ENCODE data around the gene EXOC3. TPM values are rescaled to one million over a fixed set of nuclear protein-coding genes. Genes with fewer than 3 reads are reported as not detected.

Gene EXOC3
- total RNA-seq, 2 experiments from 2014 or later = 31.0 to 58.2 TPM

GRCh38 chr5:515273-515836 lies 72.4 kb downstream of the EXOC3 start:
- TF ChIP-seq, protein P1, sequence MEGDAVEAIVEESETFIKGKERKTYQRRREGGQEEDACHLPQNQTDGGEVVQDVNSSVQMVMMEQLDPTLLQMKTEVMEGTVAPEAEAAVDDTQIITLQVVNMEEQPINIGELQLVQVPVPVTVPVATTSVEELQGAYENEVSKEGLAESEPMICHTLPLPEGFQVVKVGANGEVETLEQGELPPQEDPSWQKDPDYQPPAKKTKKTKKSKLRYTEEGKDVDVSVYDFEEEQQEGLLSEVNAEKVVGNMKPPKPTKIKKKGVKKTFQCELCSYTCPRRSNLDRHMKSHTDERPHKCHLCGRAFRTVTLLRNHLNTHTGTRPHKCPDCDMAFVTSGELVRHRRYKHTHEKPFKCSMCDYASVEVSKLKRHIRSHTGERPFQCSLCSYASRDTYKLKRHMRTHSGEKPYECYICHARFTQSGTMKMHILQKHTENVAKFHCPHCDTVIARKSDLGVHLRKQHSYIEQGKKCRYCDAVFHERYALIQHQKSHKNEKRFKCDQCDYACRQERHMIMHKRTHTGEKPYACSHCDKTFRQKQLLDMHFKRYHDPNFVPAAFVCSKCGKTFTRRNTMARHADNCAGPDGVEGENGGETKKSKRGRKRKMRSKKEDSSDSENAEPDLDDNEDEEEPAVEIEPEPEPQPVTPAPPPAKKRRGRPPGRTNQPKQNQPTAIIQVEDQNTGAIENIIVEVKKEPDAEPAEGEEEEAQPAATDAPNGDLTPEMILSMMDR (conservative IDR thresholded peaks at IDR 0.05; ENCODE audit: low read length) = no peak
- TF ChIP-seq EZH2phosphoT487 (IDR thresholded peaks at IDR 0.05; ENCODE audit: borderline replicate concordance, low read depth, low read length) = no peak
- Histone ChIP-seq H3K4me1 (ENCODE audit: insufficient read depth, low read length, poor library complexity, severe bottlenecking) (no peaks in the 10 kb centered on the region), H3K9me2 (ENCODE audit: insufficient read depth, low read length) (no peaks in the 10 kb centered on the region), H4K20me1 (ENCODE audit: insufficient read depth, low read length) (no peaks in the 10 kb centered on the region), H3K27ac (ENCODE audit: low read depth, low read length, poor library complexity, severe bottlenecking) (no peak overlapping the region), H3K9me3 (ENCODE audit: low read length) (no peaks in the 10 kb centered on the region), H3K79me2 (ENCODE audit: insufficient read depth, low read depth, low read length) (no peaks in the 10 kb centered on the region), H3K4me3 (ENCODE audit: low read depth, low read length, poor library complexity, severe bottlenecking) (no peak overlapping the region), H3K4me2 (ENCODE audit: low read length) (no peak overlapping the region), H3K36me3 (ENCODE audit: insufficient read depth, low read length) (no peaks in the 10 kb centered on the region), H2AFZ (ENCODE audit: low read length) (no peak overlapping the region)
- ChIA-PET POLR2A (interaction anchor here (0.9 kb wide), 1 partner anchor 233 kb away, joined by 3 read pairs; no protein-coding TSS in a partner anchor), CTCF (ENCODE audit: unreplicated experiment) (no interaction called here)
- BruUV-seq (replicated peaks) = no TSS peak
- DNase-seq (ENCODE audit: low spot score) = no peak
- intact Hi-C loops (cut with micrococcal nuclease; ENCODE audit: unreplicated experiment) = no loop called here

- H4K20me1 ChIP-seq (ENCODE audit: insufficient read depth, low read length) = no peaks in the 10 kb centered on the region
- no peak overlapping the region for H3K4me2 ChIP-seq (ENCODE audit: low read length)
- no peaks in the 10 kb centered on the region for H3K79me2 ChIP-seq (ENCODE audit: insufficient read depth, low read depth, low read length)
- ChIA-PET POLR2A (no interaction called here), CTCF (ENCODE audit: unreplicated experiment) (no interaction called here)
- H3K36me3 ChIP-seq (ENCODE audit: insufficient read depth, low read length) = no peaks in the 10 kb centered on the region
- no peaks in the 10 kb centered on the region for H3K4me1 ChIP-seq (ENCODE audit: insufficient read depth, low read length, poor library complexity, severe bottlenecking)
- no peak for DNase-seq (ENCODE audit: low spot score)
- H3K27ac ChIP-seq (ENCODE audit: low read depth, low read length, poor library complexity, severe bottlenecking) = no peak overlapping the region
- no peaks in the 10 kb centered on the region for H3K9me3 ChIP-seq (ENCODE audit: low read length)
- no TSS peak for BruUV-seq (replicated peaks)
- no peak for TF ChIP-seq EZH2phosphoT487 (IDR thresholded peaks at IDR 0.05; ENCODE audit: borderline replicate concordance, low read depth, low read length)
- TF ChIP-seq, protein P1 (conservative IDR thresholded peaks at IDR 0.05; ENCODE audit: low read length) = no peak
- intact Hi-C loops (cut with micrococcal nuclease; ENCODE audit: unreplicated experiment) = no loop called here
- no peaks in the 10 kb centered on the region for H3K9me2 ChIP-seq (ENCODE audit: insufficient read depth, low read length)
- no peak overlapping the region for H2AFZ ChIP-seq (ENCODE audit: low read length)
- no peak overlapping the region for H3K4me3 ChIP-seq (ENCODE audit: low read depth, low read length, poor library complexity, severe bottlenecking)
Observed at GRCh38 chr5:516338-516925, 73.5 kb downstream of the EXOC3 start.

Other genes starting within 250 kb of the EXOC3 start
- 6.0 and 10.8 TPM in 2 replicates for gene CCDC127, start 225.0 kb upstream of the EXOC3 start, total RNA-seq (2014; rRNA removed; shearing (Covaris generic))
- gene CCDC127, start 225.0 kb upstream of the EXOC3 start, total RNA-seq (2022) = 12.4 and 13.7 TPM in 2 replicates
- 147 and 151 TPM in 2 replicates for gene SDHA, start 224.9 kb upstream of the EXOC3 start, total RNA-seq (2014; rRNA removed; shearing (Covaris generic))
- gene SDHA, start 224.9 kb upstream of the EXOC3 start, total RNA-seq (2022) = 167 and 175 TPM in 2 replicates
- gene PDCD6, start 171.5 kb upstream of the EXOC3 start, total RNA-seq (2014; rRNA removed; shearing (Covaris generic)) = 113 and 126 TPM in 2 replicates
- 107 and 124 TPM in 2 replicates for gene PDCD6, start 171.5 kb upstream of the EXOC3 start, total RNA-seq (2022)
- 1.2 and 3.4 TPM in 2 replicates for gene AHRR, start 121.5 kb upstream of the EXOC3 start, total RNA-seq (2014; rRNA removed; shearing (Covaris generic))
- 1.4 and 2.2 TPM in 2 replicates for gene AHRR, start 121.5 kb upstream of the EXOC3 start, total RNA-seq (2022)
- gene SLC9A3, start 81.3 kb downstream of the EXOC3 start, total RNA-seq (2014; rRNA removed; shearing (Covaris generic)) = 4.3 and 6.9 TPM in 2 replicates
- gene SLC9A3, start 81.3 kb downstream of the EXOC3 start, total RNA-seq (2022) = 2.0 and 2.7 TPM in 2 replicates
- 26.9 and 27.2 TPM in 2 replicates for gene CEP72, start 169.2 kb downstream of the EXOC3 start, total RNA-seq (2014; rRNA removed; shearing (Covaris generic))
- gene CEP72, start 169.2 kb downstream of the EXOC3 start, total RNA-seq (2022) = 41.1 and 42.7 TPM in 2 replicates

Data from OCI-LY7 (cell line).